ENCODE results near the gene ASCC1.

DNA sequence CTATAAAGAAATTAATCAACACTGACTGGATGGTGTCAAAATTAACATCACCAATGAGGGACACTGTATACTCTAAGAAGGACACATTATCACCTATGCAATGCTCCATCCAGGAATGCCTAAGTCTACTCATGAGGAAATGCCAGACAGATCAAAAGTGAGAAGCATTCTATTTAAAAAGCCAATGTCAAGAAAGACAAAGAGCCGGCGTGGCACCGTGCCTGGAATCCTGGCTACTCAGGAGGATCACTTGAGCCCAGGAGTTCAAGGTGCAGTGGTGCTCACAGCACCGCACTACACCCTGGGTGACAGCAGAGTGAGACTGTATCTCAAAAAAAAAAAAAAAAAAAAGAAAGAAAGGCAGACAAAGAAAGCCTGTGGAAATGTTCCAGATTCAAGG is 45.8 kb downstream of the ASCC1 start:
- no peak for TF ChIP-seq CTCF (conservative IDR thresholded peaks at IDR 0.05)
- no peak for TF ChIP-seq ZFX (IDR thresholded peaks at IDR 0.05)
